ENCODE measurements around the gene CNIH3.

CNIH3 gene

GRCh38 chr1:224749916-224750315 is 133.8 kb downstream of the CNIH3 start:
- no peak for DNase-seq

- no peak for DNase-seq
Measured at GRCh38 chr1:224751624-224752311, 135.7 kb downstream of the CNIH3 start.

- DNase-seq, result no peak
Measured at GRCh38 chr1:224753491-224753890, 137.4 kb downstream of the CNIH3 start.

- no peak for DNase-seq
Measured at GRCh38 chr1:224755586-224755985, 139.5 kb downstream of the CNIH3 start.

GRCh38 chr1:224757508-224757907 is 141.4 kb downstream of the CNIH3 start:
- no peak for DNase-seq

GRCh38 chr1:224759135-224759534 is 143.0 kb downstream of the CNIH3 start:
- no peak for DNase-seq

GRCh38 chr1:224759681-224760091 is 143.6 kb downstream of the CNIH3 start:
- no peak for DNase-seq

GRCh38 chr1:224760163-224760562 is 144.0 kb downstream of the CNIH3 start:
- DNase-seq, result no peak

GRCh38 chr1:224761245-224761644 is 145.1 kb downstream of the CNIH3 start:
- no peak for DNase-seq

- no peak for DNase-seq
Measured at GRCh38 chr1:224762046-224762445, 145.9 kb downstream of the CNIH3 start.

- no peak for DNase-seq
Measured at GRCh38 chr1:224762701-224763100, 146.6 kb downstream of the CNIH3 start.

GRCh38 chr1:224763126-224763775 is 147.1 kb downstream of the CNIH3 start:
- no peak for DNase-seq

GRCh38 chr1:224766266-224766665 is 150.1 kb downstream of the CNIH3 start:
- DNase-seq, result no peak

- no peak for DNase-seq
Measured at GRCh38 chr1:224767031-224767430, 150.9 kb downstream of the CNIH3 start.

GRCh38 chr1:224767676-224768075 is 151.6 kb downstream of the CNIH3 start:
- no peak for DNase-seq

GRCh38 chr1:224768971-224769370 is 152.9 kb downstream of the CNIH3 start:
- no peak for DNase-seq

- no peak for DNase-seq
Measured at GRCh38 chr1:224769452-224770335, 153.6 kb downstream of the CNIH3 start.

GRCh38 chr1:224770336-224770693 is 154.2 kb downstream of the CNIH3 start:
- no peak for DNase-seq

GRCh38 chr1:224773646-224774045 is 157.5 kb downstream of the CNIH3 start:
- no peak for DNase-seq

- no peak for DNase-seq
Measured at GRCh38 chr1:224774378-224774777, 158.3 kb downstream of the CNIH3 start.

- no peak for DNase-seq
Measured at GRCh38 chr1:224777180-224777579, 161.1 kb downstream of the CNIH3 start.

GRCh38 chr1:224779536-224779935 is 163.4 kb downstream of the CNIH3 start:
- DNase-seq, result no peak

- DNase-seq, result no peak
Measured at GRCh38 chr1:224780736-224781135, 164.6 kb downstream of the CNIH3 start.

- no peak for DNase-seq
Measured at GRCh38 chr1:224781800-224782199, 165.7 kb downstream of the CNIH3 start.

Measured in NCI-H748 treated with DMSO at 0.1 percent for 48 hours (cell line).